CD14-positive monocyte (primary cell): Measurements from ENCODE around the gene UNC93A. TPM values are rescaled to one million over a fixed set of nuclear protein-coding genes. Genes with fewer than 3 reads are reported as not detected.

Experiments
- DNase-seq, 3 donors: peaks; one replicate each; pipeline ENCODE4 v3.0.0-alpha.2; 2011 to 2022
- H2AFZ ChIP-seq: 2 replicates; pipeline ENCODE4 v1.6.0; 2012; ENCODE audit warnings: mild to moderate bottlenecking, low read depth, low read length, inconsistent platforms; ENCODE audit not compliant: insufficient read depth, poor library complexity, severe bottlenecking
- H3K27ac ChIP-seq, 2 donors: 1 replicate in 1 of 2; 2 replicates in 1 of 2; pipeline ENCODE4 v1.5.1; 2012 to 2013; ENCODE audit warnings: low read length in 2 of 2, control low read depth in 1 of 2, inconsistent platforms in 1 of 2, low read depth in 1 of 2, mild to moderate bottlenecking in 1 of 2
- H3K27me3 ChIP-seq, 2 donors: one replicate each; pipeline versions ENCODE4 v1.6.0 to v1.6.1; 2011 to 2013; ENCODE audit warnings: low read length in 2 of 2; ENCODE audit not compliant: control insufficient read depth in 2 of 2, insufficient read depth in 2 of 2
- H3K36me3 ChIP-seq, 2 donors: replicated peaks in 1 of 2; 1 replicate in 1 of 2; 2 replicates in 1 of 2; pipeline versions ENCODE4 v1.5.1 to v1.6.1; 2012 to 2013; ENCODE audit warnings: low read length in 2 of 2, control low read depth in 1 of 2, inconsistent platforms in 1 of 2, mild to moderate bottlenecking in 1 of 2; ENCODE audit not compliant: insufficient read depth in 2 of 2, control insufficient read depth in 1 of 2
- H3K4me1 ChIP-seq, 2 donors: 1 replicate in 1 of 2; 2 replicates in 1 of 2; pipeline versions ENCODE4 v1.5.1 to v1.6.1; 2012 to 2013; ENCODE audit warnings: low read length in 2 of 2, control low read depth in 1 of 2, inconsistent platforms in 1 of 2, mild to moderate bottlenecking in 1 of 2, moderate library complexity in 1 of 2; ENCODE audit not compliant: insufficient read depth in 2 of 2, control insufficient read depth in 1 of 2
- H3K4me2 ChIP-seq: replicated peaks from 2 replicates; pipeline ENCODE3; 2012; ENCODE audit warnings: low read length, moderate library complexity, mild to moderate bottlenecking; ENCODE audit not compliant: poor library complexity, severe bottlenecking; ENCODE audit errors: extremely low read depth
- H3K4me3 ChIP-seq, 3 experiments: fragments of 200-600 bp in 1 of 3; sonication (generic) in 1 of 3; replicated peaks in 1 of 3; 1 replicate in 2 of 3; 2 replicates in 1 of 3; pipeline ENCODE4 v1.5.1; 2011 to 2013; ENCODE audit warnings: low read length in 3 of 3, mild to moderate bottlenecking in 3 of 3, control low read depth in 2 of 3, low read depth in 2 of 3, inconsistent platforms in 1 of 3, moderate library complexity in 1 of 3
- H3K79me2 ChIP-seq: 2 replicates; pipeline ENCODE4 v1.6.0; 2012; ENCODE audit warnings: mild to moderate bottlenecking, control low read depth, inconsistent platforms, low read length, moderate library complexity; ENCODE audit not compliant: insufficient read depth
- H3K9ac ChIP-seq: 2 replicates; pipeline ENCODE4 v1.6.0; 2017; ENCODE audit warnings: low read length, mild to moderate bottlenecking; ENCODE audit not compliant: insufficient read depth, poor library complexity, severe bottlenecking
- H3K9me3 ChIP-seq, 2 donors: replicated peaks in 1 of 2; 1 replicate in 1 of 2; 2 replicates in 1 of 2; pipeline versions ENCODE4 v1.5.1 to v1.6.1; 2012 to 2013; ENCODE audit warnings: low read length in 2 of 2, control low read depth in 1 of 2; ENCODE audit not compliant: control insufficient read depth in 1 of 2, insufficient read depth in 1 of 2
- H4K20me1 ChIP-seq: 2 replicates; pipeline ENCODE4 v1.6.0; 2012; ENCODE audit warnings: mild to moderate bottlenecking, low read length, control low read depth, moderate library complexity; ENCODE audit not compliant: insufficient read depth
- H3K27ac Mint-ChIP-seq, 7 donors: one replicate each; pipeline ENCODE4 v1.8.0; 2020; ENCODE audit warnings: mild to moderate bottlenecking in 7 of 7, mixed read lengths in 7 of 7, moderate library complexity in 6 of 7, inconsistent platforms in 2 of 7
- H3K27me3 Mint-ChIP-seq, 3 donors: one replicate each; pipeline ENCODE4 v1.8.0; 2021 to 2022; ENCODE audit warnings: low read depth in 3 of 3, mild to moderate bottlenecking in 3 of 3, mixed read lengths in 3 of 3, moderate library complexity in 3 of 3, inconsistent platforms in 1 of 3
- H3K36me3 Mint-ChIP-seq, 2 donors: one replicate each; pipeline ENCODE4 v1.8.0; 2020; ENCODE audit warnings: mixed read lengths in 2 of 2, inconsistent platforms in 1 of 2, mild to moderate bottlenecking in 1 of 2
- H3K4me1 Mint-ChIP-seq: one replicate; pipeline ENCODE4 v1.8.0; 2020; ENCODE audit warnings: mild to moderate bottlenecking, mixed read lengths
- H3K4me3 Mint-ChIP-seq, 2 donors: one replicate each; pipeline ENCODE4 v1.8.0; 2020; ENCODE audit warnings: mild to moderate bottlenecking in 2 of 2, mixed read lengths in 2 of 2, moderate library complexity in 1 of 2
- H3K9me3 Mint-ChIP-seq, 7 donors: one replicate each; pipeline ENCODE4 v1.8.0; 2020 to 2022; ENCODE audit warnings: mixed read lengths in 7 of 7, mild to moderate bottlenecking in 6 of 7, moderate library complexity in 6 of 7, inconsistent platforms in 2 of 7
- CTCF ChIP-seq: fragments of 200-600 bp; IDR thresholded peaks from one replicate; pipeline ENCODE4 v1.8.0; 2022; ENCODE audit warnings: antibody characterized with exemption, mild to moderate bottlenecking
- WGBS: methylation state at CpG from one replicate; pipeline ENCODE4 v1.1.5; 2013; ENCODE audit warnings: missing lambda C conversion rate; ENCODE audit not compliant: insufficient coverage; 5-methylcytosine and 5-hydroxymethylcytosine counted together
- intact Hi-C, 2 donors: fragments of 100-400 bp; cut with micrococcal nuclease; formaldehyde crosslinking; loops; one replicate each; pipeline versions ENCODE4 v1.15.0 to v1.15.1; 2023
- polyA plus RNA-seq, 3 donors: library from polyadenylated mRNA; depleted of rRNA in 1 of 3; unstranded in 2 of 3; stranded (reverse) in 1 of 3; fragments of 300-500 nt in 2 of 3; fragments of >200 nt in 1 of 3; fragmentation: Illumina TruSeq in 2 of 3; gene quantifications; 1 replicate in 2 of 3; 2 replicates in 1 of 3; pipeline ENCODE4 v1.2.3, GENCODE V29; 2012 to 2021

Gene UNC93A
- polyA plus RNA-seq, 3 donors, result not detected

GRCh38 chr6:167302796-167303195 is 11.7 kb downstream of the UNC93A start:
- intact Hi-C loops, result no loop called here
- no peak overlapping the region for H3K4me3 Mint-ChIP-seq

GRCh38 chr6:167303675-167304625 is 12.8 kb downstream of the UNC93A start:
- Histone ChIP-seq H3K4me2 (no peak overlapping the region), H4K20me1 (no peaks in the 10 kb centered on the region), H2AFZ (no peak overlapping the region), H3K27me3 (no peaks in the 10 kb centered on the region), H3K4me3 (no peak overlapping the region), H3K4me1 (no peaks in the 10 kb centered on the region), H3K9me3 (no peaks in the 10 kb centered on the region), H3K36me3 (no peaks in the 10 kb centered on the region), H3K9ac (no peak overlapping the region), H3K27ac (no peak overlapping the region), H3K79me2 (no peaks in the 10 kb centered on the region)
- peaks cover 0 to 6% (median 5%) of the 10 kb centered on the region in 3 donors for H3K27me3 Mint-ChIP-seq
- H3K9me3 Mint-ChIP-seq, result peaks cover 0 to 5% (median 0%) of the 10 kb centered on the region in 7 donors
- intact Hi-C loops, result no loop called here
- no peaks in the 10 kb centered on the region for H3K36me3 Mint-ChIP-seq
- TF ChIP-seq CTCF, result no peak
- H3K4me1 Mint-ChIP-seq, result no peaks in the 10 kb centered on the region
- no peak overlapping the region for H3K27ac Mint-ChIP-seq
- DNase-seq, result no peak
- H3K4me3 Mint-ChIP-seq, result no peak overlapping the region
- WGBS, result 92% methylated on average over 20 of the region's 22 CpGs

More at GRCh38 chr6:167302796-167303195, 11.7 kb downstream of the UNC93A start:
- no peak overlapping the region for H3K27ac Mint-ChIP-seq
- Histone ChIP-seq H3K27ac (no peak overlapping the region), H3K4me1 (peaks cover 0 to 5% of the 10 kb centered on the region in 2 donors), H2AFZ (no peak overlapping the region), H3K9me3 (no peaks in the 10 kb centered on the region), H3K36me3 (no peaks in the 10 kb centered on the region), H4K20me1 (no peaks in the 10 kb centered on the region), H3K27me3 (no peaks in the 10 kb centered on the region), H3K79me2 (no peaks in the 10 kb centered on the region), H3K4me2 (no peak overlapping the region), H3K4me3 (no peak overlapping the region), H3K9ac (no peak overlapping the region)
- H3K4me1 Mint-ChIP-seq, result peaks cover 4% of the 10 kb centered on the region
- peaks cover 0 to 6% (median 5%) of the 10 kb centered on the region in 3 donors for H3K27me3 Mint-ChIP-seq
- H3K36me3 Mint-ChIP-seq, result no peaks in the 10 kb centered on the region
- no peak for TF ChIP-seq CTCF
- no peak for DNase-seq
- WGBS, result 84% methylated on average over 10 of the region's 13 CpGs
- H3K9me3 Mint-ChIP-seq, result peaks cover 0 to 5% (median 0%) of the 10 kb centered on the region in 7 donors
